HEK293T (cell line): ENCODE measurements around the gene MIPOL1.

Experiments used
- ARNT ChIP-seq: fragments of 450-650 bp; IDR thresholded peaks from 2 replicates; pipeline ENCODE4 v1.6.1; 2017; ENCODE audit warnings: mild to moderate bottlenecking
- CTBP1 ChIP-seq: fragments of 450-650 bp; IDR thresholded peaks from 2 replicates; pipeline ENCODE4 v1.6.1; 2016; ENCODE audit warnings: borderline replicate concordance
- FOXA1 ChIP-seq: fragments of 450-650 bp; IDR thresholded peaks from 2 replicates; pipeline ENCODE4 v1.6.1; 2016; ENCODE audit warnings: mild to moderate bottlenecking
- FOXM1 ChIP-seq: fragments of 450-650 bp; IDR thresholded peaks from 2 replicates; pipeline ENCODE4 v1.6.1; 2017; ENCODE audit warnings: mild to moderate bottlenecking, borderline replicate concordance
- L3MBTL2 ChIP-seq: fragments of 450-650 bp; conservative IDR thresholded peaks from 2 replicates; pipeline ENCODE4 v1.6.1; 2016; ENCODE audit warnings: mild to moderate bottlenecking
- LEF1 ChIP-seq: fragments of 450-650 bp; IDR thresholded peaks from 2 replicates; pipeline ENCODE4 v1.6.1; 2017; ENCODE audit warnings: mild to moderate bottlenecking, borderline replicate concordance
- NFRKB ChIP-seq: fragments of 450-650 bp; IDR thresholded peaks from 2 replicates; pipeline ENCODE4 v1.6.1; 2016; ENCODE audit warnings: mild to moderate bottlenecking, moderate library complexity
- PKNOX1 ChIP-seq: fragments of 450-650 bp; IDR thresholded peaks from 2 replicates; pipeline ENCODE4 v1.6.1; 2016
- SP1 ChIP-seq: fragments of 450-650 bp; IDR thresholded peaks from 2 replicates; pipeline ENCODE4 v1.6.1; 2017
- ZNF384 ChIP-seq: fragments of 450-650 bp; IDR thresholded peaks from 2 replicates; pipeline ENCODE4 v1.6.1; 2016

GRCh38 chr14:37311252-37311651 is 113.5 kb downstream of the MIPOL1 start:
- TF ChIP-seq SP1 (no peak), FOXA1 (no peak), ZNF384 (no peak), LEF1 (no peak), NFRKB (no peak), L3MBTL2 (no peak), CTBP1 (no peak), FOXM1 (no peak), PKNOX1 (no peak), ARNT (no peak)
